Heart right ventricle (tissue), 16 donors: ENCODE data around the gene GKN2. TPM values are rescaled to one million over a fixed set of nuclear protein-coding genes. Genes with fewer than 3 reads are reported as not detected.

ENCODE experiments used
- ATAC-seq, 8 donors: fragments of 200-7000 bp; cut with Tn5 transposase; one replicate each; pipeline ENCODE4 v1.9.1; 2020; ENCODE audit warnings: mild to moderate bottlenecking in 8 of 8, moderate library complexity in 8 of 8, moderate number of reproducible peaks in 1 of 8
- DNase-seq, 2 donors: peaks; one replicate each; pipeline ENCODE4 v3.0.0-alpha.2; 2020
- H3K27ac ChIP-seq, 10 donors: fragments of 200-600 bp; sonication (generic) in 2 of 10; one replicate each; pipeline versions ENCODE4 v1.5.0 to v1.8.0; 2020 to 2022; ENCODE audit warnings: mild to moderate bottlenecking in 3 of 10
- H3K27me3 ChIP-seq, 7 donors: fragments of 200-600 bp; one replicate each; pipeline ENCODE4 v1.8.0; 2021 to 2022; ENCODE audit warnings: mild to moderate bottlenecking in 2 of 7
- H3K36me3 ChIP-seq, 9 donors: fragments of 200-600 bp; sonication (generic) in 1 of 9; one replicate each; pipeline versions ENCODE4 v1.5.0 to v1.8.0; 2020 to 2022; ENCODE audit warnings: mild to moderate bottlenecking in 2 of 9
- H3K4me1 ChIP-seq, 9 donors: fragments of 200-600 bp; sonication (generic) in 1 of 9; one replicate each; pipeline versions ENCODE4 v1.5.0 to v1.8.0; 2020 to 2022; ENCODE audit warnings: mild to moderate bottlenecking in 4 of 9
- H3K4me3 ChIP-seq, 10 donors: fragments of 200-600 bp; sonication (generic) in 2 of 10; one replicate each; pipeline versions ENCODE4 v1.5.0 to v1.8.0; 2020 to 2022; ENCODE audit warnings: mild to moderate bottlenecking in 7 of 10, moderate library complexity in 2 of 10
- H3K9me3 ChIP-seq, 11 donors: fragments of 200-600 bp in 10 of 11; sonication (generic) in 2 of 11; one replicate each; pipeline versions ENCODE4 v1.5.0 to v1.8.0; 2013 to 2022; ENCODE audit warnings: mild to moderate bottlenecking in 2 of 11, control low read depth in 1 of 11, moderate library complexity in 1 of 11
- WGBS, 2 donors: extraction: QIAGEN DNeasy Blood & Tissue Kit; methylation state at CpG; one replicate each; pipeline ENCODE4 v1.1.7; 2013; ENCODE audit warnings: inconsistent platforms in 1 of 2; 5-methylcytosine and 5-hydroxymethylcytosine counted together
- intact Hi-C, 10 donors: fragments of 100-400 bp; cut with DNase I; formaldehyde crosslinking; loops; one replicate each; pipeline versions ENCODE4 v1.11.1 to v1.14.2; 2022
- polyA plus RNA-seq, 2 donors: library from polyadenylated mRNA; stranded (reverse); fragments of 200-250 nt; gene quantifications; one replicate each; pipeline ENCODE4 v1.2.3, GENCODE V29; 2013
- total RNA-seq, 10 donors: library from RNA; stranded (reverse); fragmentation: NEBNext Ultra II Directional in 3 of 10; extraction: Animal tissue kit (Norgen Biotek cat#: 25700) in 3 of 10; gene quantifications; one replicate each; pipeline versions ENCODE4 v1.2.1 to v1.2.4, GENCODE V29; 2021 to 2023
- TF ChIP-seq, protein P1 (sequence below), 9 donors: fragments of 200-600 bp; sonication (generic) in 2 of 9; IDR thresholded peaks; one replicate each; pipeline versions ENCODE4 v1.5.0 to v1.8.0; 2021 to 2022; ENCODE audit warnings: antibody characterized with exemption in 9 of 9, mild to moderate bottlenecking in 5 of 9, moderate library complexity in 1 of 9
- donor health status: Arrhythmogenic right ventricular cardiomyopathy.
- donor health status: ischemic (EF 13 %, LVEDD 7.1; RV severe dilation, severe dysfunction).
- donor health status: healthy with polysubstance abuse.
- donor health status: DM: no; HTN: yes; CAD: no.
- donor health status: DM: no; HTN: no; CAD: no.
- donor health status: ischemic (EF 25% LVEDD 6.9; RV normal size, moderate dysfunction).
- donor health status: ischemic (EF 25% LVEDD 5.7; RV mildly dilated, moderate dysfunction).
- donor health status: healthy.
- donor health status: DM: yes; HTN: yes; CAD: no.
- donor health status: Ischemic cardiomyopathy.
- donor health status: ischemic (EF 35%, LVEDD 5.7; RV mildly dilated, moderate dysfunction).
- donor health status: nonischemic (EF 11% LVEDD 7.7; RV severe dilation, severe dysfunction).
- donor health status: DM: yes; HTN: yes; CAD: no.
- donor health status: PGD.
- donor health status: ischemic (EF 29% LVEDD 5.4; RV normal size, mild dysfunction).
- donor health status: nonischemic (EF 23%, LVEDD 6.1; RV moderate dilation, normal function).

GKN2 gene
- total and polyA plus RNA-seq, 12 donors: not detected

DNA sequence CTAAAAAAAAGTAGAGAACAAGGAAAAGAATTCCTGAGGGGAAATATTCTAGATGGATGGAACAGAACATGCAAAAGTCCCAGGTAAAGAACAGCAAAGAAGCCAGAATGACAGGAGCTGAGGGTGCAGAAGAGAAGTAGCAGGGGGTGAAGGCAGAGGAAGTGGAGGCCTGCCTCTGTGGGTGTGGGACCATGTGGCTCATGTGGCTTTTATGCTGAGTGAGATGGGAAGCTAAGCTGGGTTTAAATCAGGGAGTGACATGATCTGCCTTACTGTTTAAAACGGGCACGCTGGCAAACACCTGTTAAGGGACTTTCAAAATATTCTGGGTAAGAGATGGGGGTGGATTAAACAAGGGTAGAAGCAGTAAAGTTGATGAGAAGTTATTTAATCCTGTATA lies 40.0 kb downstream of the GKN2 start:
- no peak for ATAC-seq
- no peak overlapping the region for H3K4me3 ChIP-seq
- H3K36me3 ChIP-seq: no peaks in the 10 kb centered on the region
- intact Hi-C loops: loop anchor here in 6 of 10 donors (5.0 kb wide), 5 partner anchors 75 to 205 kb away; no protein-coding TSS in a partner anchor
- no peak for DNase-seq
- no peak overlapping the region for H3K27ac ChIP-seq
- 39 to 55% methylated on average over 2 of the region's 2 CpGs for WGBS, 2 donors
- H3K27me3 ChIP-seq: peaks cover 0 to 12% (median 0%) of the 10 kb centered on the region in 7 donors
- peaks cover 0 to 41% (median 8%) of the 10 kb centered on the region in 9 donors for H3K4me1 ChIP-seq
- TF ChIP-seq, protein P1, sequence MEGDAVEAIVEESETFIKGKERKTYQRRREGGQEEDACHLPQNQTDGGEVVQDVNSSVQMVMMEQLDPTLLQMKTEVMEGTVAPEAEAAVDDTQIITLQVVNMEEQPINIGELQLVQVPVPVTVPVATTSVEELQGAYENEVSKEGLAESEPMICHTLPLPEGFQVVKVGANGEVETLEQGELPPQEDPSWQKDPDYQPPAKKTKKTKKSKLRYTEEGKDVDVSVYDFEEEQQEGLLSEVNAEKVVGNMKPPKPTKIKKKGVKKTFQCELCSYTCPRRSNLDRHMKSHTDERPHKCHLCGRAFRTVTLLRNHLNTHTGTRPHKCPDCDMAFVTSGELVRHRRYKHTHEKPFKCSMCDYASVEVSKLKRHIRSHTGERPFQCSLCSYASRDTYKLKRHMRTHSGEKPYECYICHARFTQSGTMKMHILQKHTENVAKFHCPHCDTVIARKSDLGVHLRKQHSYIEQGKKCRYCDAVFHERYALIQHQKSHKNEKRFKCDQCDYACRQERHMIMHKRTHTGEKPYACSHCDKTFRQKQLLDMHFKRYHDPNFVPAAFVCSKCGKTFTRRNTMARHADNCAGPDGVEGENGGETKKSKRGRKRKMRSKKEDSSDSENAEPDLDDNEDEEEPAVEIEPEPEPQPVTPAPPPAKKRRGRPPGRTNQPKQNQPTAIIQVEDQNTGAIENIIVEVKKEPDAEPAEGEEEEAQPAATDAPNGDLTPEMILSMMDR (IDR thresholded peaks at IDR 0.05): no peak
- H3K9me3 ChIP-seq: no peaks in the 10 kb centered on the region

DNA sequence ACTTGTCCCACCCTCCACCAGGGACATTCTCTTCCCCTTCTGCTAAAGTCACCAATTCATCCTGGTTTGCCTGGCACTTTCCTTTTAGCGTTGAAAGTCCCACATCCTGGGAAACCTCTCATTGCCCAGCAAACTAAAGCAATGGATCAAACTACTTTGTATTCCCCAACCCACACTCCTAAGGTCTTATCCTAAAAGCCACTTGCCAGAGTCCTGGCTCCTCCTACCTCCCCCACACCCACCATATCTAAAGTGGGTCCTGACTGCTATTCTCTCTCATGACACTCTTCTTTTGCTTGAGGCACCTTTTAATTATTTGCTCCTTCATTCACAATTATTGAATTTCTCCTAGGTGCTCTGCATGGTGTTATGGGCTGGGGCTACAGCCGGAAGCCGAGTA lies 40.6 kb downstream of the GKN2 start:
- 94 to 97% methylated on average over 3 of the region's 3 CpGs for WGBS, 2 donors
- Histone ChIP-seq H3K27ac (peak overlapping the region in 1 of 10 donors; percentile 3), H3K9me3 (no peaks in the 10 kb centered on the region), H3K36me3 (no peaks in the 10 kb centered on the region), H3K4me1 (peaks cover 0 to 47% (median 8%) of the 10 kb centered on the region in 9 donors), H3K4me3 (no peak overlapping the region), H3K27me3 (peaks cover 0 to 12% (median 0%) of the 10 kb centered on the region in 7 donors)
- TF ChIP-seq, protein P1 (IDR thresholded peaks at IDR 0.05): no peak
- intact Hi-C loops: loop anchor here in 6 of 10 donors (5.0 kb wide), 5 partner anchors 75 to 205 kb away; no protein-coding TSS in a partner anchor
- ATAC-seq (no peak), DNase-seq (no peak)

DNA sequence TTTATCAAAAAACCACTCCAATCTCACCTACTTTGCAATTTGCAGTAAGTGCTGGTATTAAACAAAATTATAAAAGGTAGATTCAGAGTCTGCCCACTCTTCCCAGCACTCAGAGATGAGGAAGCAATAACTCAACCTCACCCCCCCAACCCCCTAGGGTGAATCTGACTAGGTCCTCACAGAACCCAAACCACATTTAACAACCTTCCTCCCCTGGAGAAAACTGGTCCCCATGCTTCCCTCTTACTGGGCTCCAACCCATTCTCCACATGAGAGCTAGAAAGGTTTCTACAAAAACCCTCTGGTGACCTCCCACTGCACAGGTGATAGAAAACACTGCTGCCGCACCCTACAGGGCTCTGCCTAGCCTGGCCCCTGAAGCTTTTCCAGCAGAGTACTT lies 41.0 kb downstream of the GKN2 start:
- ATAC-seq: no peak
- H3K27me3 ChIP-seq: peaks cover 0 to 12% (median 0%) of the 10 kb centered on the region in 7 donors
- intact Hi-C loops: loop anchor here in 9 of 10 donors (2.0 to 5.0 kb wide), 8 partner anchors 74 to 204 kb away; no protein-coding TSS in a partner anchor
- TF ChIP-seq, protein P1 (IDR thresholded peaks at IDR 0.05): no peak
- peaks cover 0 to 48% (median 8%) of the 10 kb centered on the region in 9 donors for H3K4me1 ChIP-seq
- DNase-seq: no peak
- H3K36me3 ChIP-seq: no peaks in the 10 kb centered on the region
- peak overlapping the region in 1 of 10 donors; percentile 3 for H3K27ac ChIP-seq
- WGBS, 2 donors: 95 to 96% methylated on average over 1 of the region's 1 CpG
- no peak overlapping the region for H3K4me3 ChIP-seq
- H3K9me3 ChIP-seq: no peaks in the 10 kb centered on the region

DNA sequence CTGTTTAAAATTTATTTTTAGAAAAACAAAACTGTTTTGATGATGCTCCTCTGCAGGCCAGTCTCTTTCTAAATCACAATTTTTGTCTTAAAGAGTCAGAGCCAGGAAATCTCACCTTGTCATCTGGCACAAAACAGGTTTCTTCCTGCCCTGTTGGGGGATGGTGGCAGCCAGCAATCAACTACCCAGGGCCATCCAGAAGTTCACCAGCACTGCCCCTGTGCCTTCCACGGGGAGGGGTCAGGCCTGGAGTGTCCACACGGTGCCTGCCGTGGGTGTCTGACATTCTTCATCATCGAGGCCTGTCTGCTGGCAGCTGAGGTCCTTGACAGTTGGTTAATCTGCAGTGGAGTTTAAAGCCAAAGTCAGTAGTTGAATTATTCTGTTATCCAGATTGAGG lies 41.4 kb downstream of the GKN2 start:
- H3K4me1 ChIP-seq: peaks cover 0 to 47% (median 8%) of the 10 kb centered on the region in 9 donors
- H3K36me3 ChIP-seq: no peaks in the 10 kb centered on the region
- intact Hi-C loops: loop anchor here in 9 of 10 donors (2.0 to 5.0 kb wide), 8 partner anchors 74 to 204 kb away; no protein-coding TSS in a partner anchor
- TF ChIP-seq, protein P1 (IDR thresholded peaks at IDR 0.05): no peak
- H3K9me3 ChIP-seq: no peaks in the 10 kb centered on the region
- peak overlapping the region in 1 of 10 donors; percentile 3 for H3K27ac ChIP-seq
- no peak for DNase-seq
- no peak overlapping the region for H3K4me3 ChIP-seq
- peaks cover 0 to 12% (median 0%) of the 10 kb centered on the region in 7 donors for H3K27me3 ChIP-seq
- WGBS, 2 donors: 34 to 47% methylated on average over 4 of the region's 4 CpGs
- no peak for ATAC-seq
